Dedifferentiated amniotic fluid mesenchymal stem cell (primary cell): Measurements from ENCODE around the gene PRRX2.

Experiments used
- DNase-seq: peaks from one replicate; pipeline ENCODE4 v3.0.0-alpha.2; 2016; ENCODE audit errors: extremely low spot score

PRRX2 gene

GRCh38 chr9:129703667-129704355 is 38.4 kb downstream of the PRRX2 start:
- DNase-seq: peak; percentile 92

GRCh38 chr9:129704807-129705206 is 39.4 kb downstream of the PRRX2 start:
- DNase-seq: no peak

GRCh38 chr9:129708793-129709192 is 43.3 kb downstream of the PRRX2 start:
- DNase-seq: no peak

DNA sequence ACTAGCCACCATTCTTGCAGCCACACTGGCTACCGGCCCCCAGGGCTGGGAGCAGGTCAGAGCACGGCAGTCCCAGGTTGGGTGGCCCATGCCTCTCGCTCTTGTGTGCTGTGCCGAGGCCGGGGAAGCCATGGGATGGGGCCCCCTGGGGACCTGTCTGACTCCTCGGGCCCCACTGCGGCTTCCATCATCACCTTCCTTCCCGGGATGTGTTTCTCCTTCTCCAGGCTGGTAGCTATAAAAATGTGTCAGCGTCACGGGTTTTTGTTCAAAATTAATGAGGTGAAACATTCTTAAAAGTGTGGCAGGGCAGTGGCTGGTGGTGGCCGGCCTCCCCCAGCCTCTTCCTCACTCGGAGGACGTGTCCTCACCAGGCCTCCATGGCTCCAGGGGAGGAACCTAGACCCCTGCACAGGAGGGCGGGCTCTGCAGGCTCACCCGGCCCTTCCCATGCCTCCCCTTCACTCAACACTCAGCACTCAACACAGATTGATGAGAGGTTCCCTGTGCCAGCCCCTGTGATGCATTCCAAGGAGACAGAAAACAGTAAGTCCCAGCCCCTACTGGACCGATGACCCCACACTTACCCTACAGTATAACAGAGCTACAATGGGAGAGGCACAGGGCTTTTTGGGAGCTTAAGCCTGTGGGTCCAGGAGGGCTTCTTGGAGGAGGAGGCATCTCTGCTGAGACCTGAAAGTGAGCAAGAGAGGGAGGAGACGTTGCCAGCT is 44.2 kb downstream of the PRRX2 start:
- DNase-seq: no peak

DNA sequence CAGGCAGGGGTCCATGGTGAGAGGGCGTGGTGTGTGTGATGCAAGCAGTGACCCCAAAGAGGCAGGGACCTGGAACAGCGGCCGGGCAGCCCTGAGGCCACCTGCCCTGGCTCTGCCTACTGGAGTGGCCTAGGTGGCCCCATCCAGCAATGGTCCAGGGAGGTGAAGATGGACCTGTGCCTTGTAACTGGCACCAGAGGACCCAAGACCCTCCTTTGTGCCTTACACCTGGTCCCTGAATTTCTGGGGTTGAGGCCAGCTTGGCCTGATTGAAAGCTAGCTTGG is 44.7 kb downstream of the PRRX2 start:
- no peak for DNase-seq

DNA sequence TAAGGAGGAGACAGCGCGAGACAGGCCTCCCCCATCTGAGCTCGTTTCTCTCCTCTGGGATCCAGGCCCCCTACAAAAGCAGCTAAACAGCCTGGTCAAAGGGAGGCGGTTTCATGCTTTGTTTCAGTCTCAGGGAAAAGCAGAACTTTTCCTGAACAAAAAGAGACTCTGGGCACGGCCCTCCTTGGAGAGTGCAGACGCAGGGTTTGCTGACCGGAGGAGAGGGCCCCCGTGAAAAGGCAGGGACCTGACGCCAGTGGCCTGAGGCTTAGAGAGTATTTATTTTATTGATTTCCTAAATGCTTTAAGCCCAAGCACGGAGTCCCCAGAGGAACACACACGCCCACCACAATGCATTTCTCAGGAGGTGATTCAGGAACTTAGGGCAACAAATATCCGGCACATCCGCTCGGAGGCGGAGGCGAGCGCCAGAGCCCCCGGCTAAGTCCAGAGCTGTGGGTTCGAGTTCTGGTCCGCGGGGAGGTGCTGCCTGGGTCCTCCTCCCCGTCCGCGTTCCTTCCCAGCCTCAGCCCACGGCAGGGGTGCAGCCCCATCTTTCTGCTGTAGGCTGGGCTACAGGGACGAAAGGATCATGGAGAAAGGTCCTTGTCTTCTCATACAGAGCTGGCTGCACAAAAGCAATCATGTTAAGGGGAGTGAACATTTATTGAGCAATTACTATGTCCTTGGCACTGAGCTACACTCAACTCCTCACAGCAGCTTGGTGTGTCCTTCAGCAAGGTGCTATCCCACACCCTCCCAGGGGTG is 47.4 kb downstream of the PRRX2 start:
- DNase-seq: peak; percentile 83

DNA sequence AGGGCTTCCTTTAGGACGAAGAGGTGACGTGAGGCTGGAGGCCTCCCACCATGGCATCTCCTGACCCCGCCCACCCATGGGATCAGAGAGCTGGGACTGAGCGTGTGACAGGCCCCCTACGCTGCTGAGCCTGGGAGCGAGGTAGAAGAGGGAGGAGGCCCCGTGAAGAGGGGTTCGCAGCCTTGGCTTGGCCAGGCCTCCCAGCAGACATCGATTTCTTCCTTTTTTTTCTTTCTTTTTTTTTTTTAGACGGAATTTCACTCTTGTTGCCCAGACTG is 47.9 kb downstream of the PRRX2 start:
- no peak for DNase-seq

GRCh38 chr9:129714511-129715061 is 49.1 kb downstream of the PRRX2 start:
- DNase-seq: no peak

DNA sequence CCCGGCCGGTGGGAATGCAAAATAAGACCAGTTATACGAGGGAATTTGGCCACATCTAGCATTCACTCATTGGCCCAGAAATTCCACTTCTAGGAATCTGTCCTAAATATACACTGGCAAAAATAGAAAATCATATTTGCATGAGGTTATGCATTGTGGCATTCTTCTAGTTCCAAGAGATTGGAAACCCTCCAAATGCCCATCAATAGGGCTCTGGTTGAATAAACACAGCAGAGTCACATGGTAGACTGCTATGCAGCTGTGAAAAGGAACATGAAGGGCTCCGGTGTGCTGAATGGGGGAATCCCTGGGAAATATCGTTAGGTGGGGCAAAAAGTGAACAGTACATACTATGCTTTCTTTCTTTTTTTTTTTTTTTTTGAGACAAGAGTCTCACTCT is 50.6 kb downstream of the PRRX2 start:
- DNase-seq: peak; percentile 76

DNA sequence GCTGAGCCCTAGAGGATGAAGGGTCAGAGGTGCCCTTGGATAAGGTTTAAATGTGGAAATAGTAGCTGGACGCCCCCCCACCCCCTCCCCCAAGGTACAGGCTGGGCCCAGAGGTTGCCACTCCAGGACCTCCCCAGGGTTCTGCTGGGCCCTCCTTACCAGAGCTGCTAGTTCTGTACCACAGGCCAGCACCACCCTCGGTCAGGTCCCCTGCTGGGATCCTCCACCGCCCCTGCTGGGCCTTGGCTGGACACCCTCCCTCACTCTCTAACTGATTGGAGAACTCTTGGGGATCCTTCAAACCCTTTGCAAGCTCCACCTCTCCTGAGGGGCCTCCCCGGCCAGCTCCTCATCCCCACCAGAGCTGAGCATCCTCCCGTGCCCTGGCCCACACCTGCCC is 52.5 kb downstream of the PRRX2 start:
- no peak for DNase-seq

- DNase-seq: no peak
Measured at GRCh38 chr9:129718647-129719046, 53.2 kb downstream of the PRRX2 start.

DNA sequence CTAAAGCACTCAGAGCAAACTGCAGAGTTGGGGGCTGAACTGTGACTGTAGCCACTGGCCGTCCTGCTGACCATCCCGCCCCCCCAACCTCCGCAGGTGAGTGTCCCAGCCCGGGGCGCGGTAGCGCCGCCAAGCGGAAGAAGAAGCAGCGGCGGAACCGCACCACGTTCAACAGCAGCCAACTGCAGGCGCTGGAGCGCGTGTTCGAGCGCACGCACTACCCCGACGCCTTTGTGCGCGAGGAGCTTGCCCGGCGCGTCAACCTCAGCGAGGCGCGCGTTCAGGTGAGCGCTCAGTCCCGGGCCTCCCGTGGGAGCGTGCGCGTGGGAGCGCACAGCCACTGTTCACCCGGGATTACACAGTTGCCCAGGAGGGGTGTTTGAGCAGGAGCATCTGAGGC is 53.7 kb downstream of the PRRX2 start:
- no peak for DNase-seq

DNA sequence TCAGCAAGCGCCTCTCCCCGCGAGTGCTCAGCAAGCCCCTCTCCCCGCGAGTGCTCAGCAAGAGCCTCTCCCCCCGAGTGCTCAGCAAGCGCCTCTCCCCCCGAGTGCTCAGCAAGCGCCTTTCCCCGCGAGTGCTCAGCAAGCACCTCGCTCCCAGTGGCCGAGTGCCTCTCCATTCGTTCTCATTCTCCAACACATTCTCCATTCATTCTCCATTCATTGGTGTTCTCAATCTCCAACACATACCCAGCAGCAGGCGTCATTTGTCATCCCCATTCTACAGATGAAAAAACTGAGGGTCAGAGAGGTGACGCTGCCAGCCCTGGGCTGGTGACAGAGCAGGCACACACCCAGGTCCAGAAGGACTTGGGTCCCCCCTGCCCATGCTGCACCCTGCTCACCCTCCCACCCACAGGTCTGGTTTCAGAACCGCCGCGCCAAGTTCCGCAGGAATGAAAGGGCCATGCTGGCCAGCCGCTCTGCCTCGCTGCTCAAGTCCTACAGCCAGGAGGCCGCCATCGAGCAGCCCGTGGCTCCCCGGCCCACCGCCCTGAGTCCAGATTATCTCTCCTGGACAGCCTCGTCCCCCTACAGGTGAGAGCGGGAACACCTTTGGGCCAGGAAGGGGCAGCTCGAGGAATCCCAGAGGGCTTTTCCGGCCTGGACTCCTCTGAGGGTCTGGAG is 54.9 kb downstream of the PRRX2 start:
- no peak for DNase-seq

DNA sequence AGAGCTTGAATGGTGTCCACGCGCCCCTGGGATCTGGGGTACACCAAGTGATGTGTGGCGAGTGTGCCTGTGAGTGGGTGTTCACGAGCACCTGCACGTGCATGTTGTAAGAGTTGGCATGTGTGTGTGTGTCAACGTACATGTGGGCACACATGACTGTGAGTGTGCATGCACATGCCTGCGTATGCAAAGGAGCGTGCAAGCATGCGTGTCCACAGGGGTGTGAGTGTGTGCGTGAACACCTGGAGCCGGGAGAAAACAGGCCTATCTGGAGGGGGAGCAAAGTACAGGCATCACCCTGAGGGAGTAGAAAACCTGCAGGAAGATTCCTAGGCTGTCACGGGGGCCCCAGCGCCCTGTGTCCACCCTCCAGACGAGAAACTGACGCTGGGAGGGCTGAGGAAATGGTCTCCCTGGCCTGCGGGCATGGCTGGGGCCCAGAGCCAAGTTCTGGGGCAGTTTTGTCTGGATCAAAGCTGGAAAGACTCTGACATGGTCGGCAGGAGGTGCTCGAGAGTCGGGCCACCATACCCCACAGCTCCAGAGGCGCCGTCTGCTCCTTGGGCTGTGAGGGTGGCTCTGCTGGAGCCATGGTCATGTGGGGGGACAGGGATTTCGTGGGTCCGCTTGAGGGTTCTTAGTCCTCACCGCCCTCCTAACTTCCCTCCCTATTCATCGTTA is 55.6 kb downstream of the PRRX2 start:
- DNase-seq: no peak

DNA sequence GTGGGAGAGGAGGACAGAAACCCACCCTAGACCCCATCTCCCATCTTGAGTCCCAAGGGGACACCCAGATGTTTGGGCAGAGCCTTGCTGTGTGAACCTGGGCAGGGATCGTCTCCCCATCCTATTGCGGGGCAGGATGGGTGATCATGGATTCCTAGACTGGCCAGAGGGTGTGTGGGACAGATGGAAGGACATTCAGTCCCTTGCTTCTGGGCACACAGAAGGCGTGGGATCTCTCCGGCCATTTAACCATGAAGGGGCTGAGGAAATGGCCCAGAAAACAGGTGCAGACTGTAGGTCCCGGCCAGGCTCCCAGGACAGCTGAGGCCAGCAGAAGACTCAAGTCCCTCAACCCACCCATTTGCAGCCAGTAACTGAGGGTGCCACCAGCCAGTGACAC is 57.5 kb downstream of the PRRX2 start:
- no peak for DNase-seq

DNA sequence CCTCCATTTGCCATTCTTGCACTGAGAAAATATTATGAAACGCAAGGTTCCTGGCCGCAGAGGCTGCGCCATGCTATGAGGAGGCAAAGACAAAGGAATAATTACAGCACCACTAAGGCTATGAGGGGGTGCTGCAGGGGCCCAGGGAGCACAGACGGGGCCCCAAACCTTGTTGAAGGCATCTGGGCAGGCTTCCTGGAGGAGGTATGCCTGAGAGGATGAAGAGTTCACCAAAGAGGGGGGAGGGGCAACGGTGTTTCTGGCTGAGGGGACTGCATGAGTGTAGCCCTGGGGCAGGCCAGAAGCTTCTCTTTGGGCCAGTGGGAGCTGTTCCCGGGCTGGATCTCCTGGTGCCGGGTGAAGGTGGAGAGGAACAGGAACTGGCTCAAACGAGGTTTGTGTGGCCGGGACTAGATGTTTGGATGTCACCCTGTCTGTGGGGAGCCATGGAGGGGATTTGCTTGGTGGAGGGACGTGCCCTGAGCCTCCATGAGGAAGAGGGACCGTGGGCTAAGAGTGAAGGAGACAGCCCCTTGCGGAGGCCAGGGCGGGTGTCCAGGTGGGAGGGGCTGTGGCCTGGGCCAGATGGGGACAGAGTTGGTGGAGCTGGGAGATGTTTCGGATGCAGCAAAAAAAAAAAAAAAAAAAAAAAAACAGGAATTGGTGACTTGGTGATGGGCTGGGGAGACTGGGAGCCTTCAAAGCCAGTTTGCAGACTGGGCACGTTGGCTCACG is 59.2 kb downstream of the PRRX2 start:
- DNase-seq: no peak

GRCh38 chr9:129725795-129726251 is 60.4 kb downstream of the PRRX2 start:
- peak; percentile 85 for DNase-seq

DNA sequence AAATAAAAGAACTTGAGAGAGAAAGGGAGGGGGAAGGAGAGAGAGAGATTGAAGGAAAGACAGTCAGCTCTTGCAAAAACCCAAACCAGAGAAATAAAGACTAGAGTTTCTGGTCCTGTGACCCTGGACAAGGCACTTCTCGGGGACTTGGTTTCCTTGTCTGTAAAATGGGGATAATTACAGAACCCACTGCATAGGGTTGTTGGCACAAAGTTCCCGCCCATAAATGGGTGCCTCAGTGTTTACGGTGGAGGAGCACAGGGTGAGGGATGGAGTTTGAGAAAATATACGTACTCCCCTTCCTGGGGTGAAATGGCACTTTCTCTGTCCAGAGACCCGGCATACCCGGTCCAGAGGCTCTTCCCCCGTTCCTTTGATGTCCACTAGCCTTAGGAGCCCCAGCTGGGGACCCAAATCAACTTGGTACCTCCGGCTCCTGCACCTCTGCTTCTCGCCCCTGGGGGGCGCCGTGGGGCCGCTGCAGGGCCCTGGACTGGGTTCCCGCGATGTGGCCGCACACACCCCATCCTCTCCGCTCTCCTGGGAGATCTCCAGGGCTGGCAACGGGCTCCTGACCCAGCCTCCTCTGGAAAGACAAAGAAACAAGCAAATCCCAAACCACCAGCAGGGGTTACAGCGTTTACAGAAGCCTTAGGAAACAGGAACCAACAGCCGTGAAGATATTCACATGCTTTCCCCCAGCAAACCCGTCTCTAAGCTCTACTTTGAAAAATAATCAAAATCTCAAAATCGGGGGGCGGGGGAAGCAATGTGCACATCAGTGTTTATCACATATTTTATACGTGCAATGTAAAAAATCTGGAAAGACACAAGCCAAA is 61.1 kb downstream of the PRRX2 start:
- DNase-seq: peak; percentile 76

- DNase-seq: no peak
Measured at GRCh38 chr9:129728744-129729143, 63.3 kb downstream of the PRRX2 start.

DNA sequence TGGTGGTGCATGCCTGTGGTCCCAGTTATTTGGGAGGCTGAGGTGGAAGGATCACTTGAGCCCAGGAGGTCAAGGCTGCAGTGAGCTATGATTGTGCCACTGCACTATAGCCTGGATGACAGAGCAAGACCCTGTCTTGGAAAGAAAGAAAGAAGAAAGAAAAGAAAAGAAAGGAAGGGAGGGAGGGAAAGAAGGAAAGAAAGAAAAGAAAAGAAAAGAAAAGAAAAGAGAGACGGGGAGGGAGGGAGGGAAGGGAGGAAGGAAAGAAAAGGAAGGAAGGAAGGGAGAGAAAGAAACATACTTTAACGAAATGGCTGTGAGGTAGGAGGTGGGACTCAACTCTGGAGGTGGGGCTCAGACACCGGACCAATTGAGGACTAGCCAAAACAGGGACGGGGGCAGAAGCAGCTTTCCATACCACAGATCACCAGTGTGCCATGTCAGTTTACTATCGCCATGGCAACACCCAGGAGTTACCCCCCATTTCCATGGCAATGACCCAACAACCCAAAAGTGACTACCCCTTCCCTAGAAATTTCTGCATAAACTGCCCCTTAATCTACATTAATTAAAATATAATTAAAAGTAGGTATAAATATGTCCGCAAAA is 66.1 kb downstream of the PRRX2 start:
- no peak for DNase-seq
